Stimulated activated CD8-positive, alpha-beta memory T cell treated with anti-CD3 and anti-CD28 coated beads, Interleukin-4, amount 100 ng/mL, for 48 hours (primary cell): Measurements from ENCODE around the gene ETS1.
A peak's percentile ranks its signal among the peaks of the same experiment; 100 is the strongest.
"Not testable (repeated sequence)": the region's sequence is repeated elsewhere in the genome, so short reads cannot be mapped to it uniquely, and the experiment has no call there.

ENCODE experiments used
- DNase-seq: peaks from one replicate; pipeline ENCODE4 v3.0.0-alpha.2; 2020

ETS1 gene

GRCh38 chr11:128455766-128456165 is 131.6 kb downstream of the ETS1 start:
- DNase-seq, result no peak

- no peak for DNase-seq
These were observed 133.7 kb downstream of the ETS1 start for GRCh38 chr11:128453444-128454336.

GRCh38 chr11:128451652-128452470 is 135.5 kb downstream of the ETS1 start:
- no peak for DNase-seq

- no peak for DNase-seq
These were observed 136.3 kb downstream of the ETS1 start for GRCh38 chr11:128450882-128451651.

- not testable (repeated sequence) for DNase-seq
These were observed 136.9 kb downstream of the ETS1 start for GRCh38 chr11:128450425-128450824.

- DNase-seq, result no peak
These were observed 138.2 kb downstream of the ETS1 start for GRCh38 chr11:128448981-128449713.

GRCh38 chr11:128448200-128448886 is 139.0 kb downstream of the ETS1 start:
- DNase-seq, result no peak

GRCh38 chr11:128447233-128447632 is 140.1 kb downstream of the ETS1 start:
- DNase-seq, result no peak

- not testable (repeated sequence) for DNase-seq
These were observed 141.4 kb downstream of the ETS1 start for GRCh38 chr11:128445921-128446320.

GRCh38 chr11:128437136-128437535 is 150.2 kb downstream of the ETS1 start:
- no peak for DNase-seq

- DNase-seq, result no peak
These were observed 152.5 kb downstream of the ETS1 start for GRCh38 chr11:128434818-128435217.

- DNase-seq, result no peak
These were observed 152.9 kb downstream of the ETS1 start for GRCh38 chr11:128434411-128434810.

GRCh38 chr11:128432926-128433325 is 154.4 kb downstream of the ETS1 start:
- DNase-seq, result no peak

GRCh38 chr11:128431931-128432330 is 155.4 kb downstream of the ETS1 start:
- DNase-seq, result no peak

- no peak for DNase-seq
These were observed 158.4 kb downstream of the ETS1 start for GRCh38 chr11:128428935-128429334.

GRCh38 chr11:128424851-128425285 is 162.5 kb downstream of the ETS1 start:
- no peak for DNase-seq

- no peak for DNase-seq
These were observed 163.1 kb downstream of the ETS1 start for GRCh38 chr11:128424271-128424711.

GRCh38 chr11:128422576-128423370 is 164.6 kb downstream of the ETS1 start:
- peak; percentile 94 for DNase-seq

GRCh38 chr11:128421577-128422330 is 165.6 kb downstream of the ETS1 start:
- DNase-seq, result no peak

GRCh38 chr11:128420951-128421350 is 166.4 kb downstream of the ETS1 start:
- no peak for DNase-seq
